Measurements from ENCODE around the gene CADM1.

DNA sequence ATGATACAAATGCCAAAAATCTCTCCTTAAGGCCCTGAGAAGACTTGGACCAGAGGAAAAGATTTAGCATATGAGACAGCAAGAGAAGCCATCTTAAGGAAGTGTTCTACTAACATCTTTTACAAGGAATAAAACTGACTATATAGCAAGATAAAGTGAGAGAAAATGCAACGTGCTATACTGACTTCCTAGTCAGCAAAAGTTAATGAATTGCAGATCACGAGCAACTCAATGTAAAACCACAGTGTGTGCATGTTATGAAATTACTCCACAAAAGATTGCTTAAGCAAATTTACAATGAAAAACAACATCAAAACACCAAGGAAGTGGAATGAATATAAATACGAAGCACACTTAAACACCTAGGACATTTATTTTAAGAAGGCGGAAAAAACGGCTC is 187.5 kb downstream of the CADM1 start:
- TF ChIP-seq GATA2 (IDR thresholded peaks at IDR 0.05; ENCODE audit: low read depth, low read length) (no peak), GATA3 (IDR thresholded peaks at IDR 0.05; ENCODE audit: low read depth, low read length) (no peak)

Data from SH-SY5Y (cell line).